NCI-H446 (cell line): ENCODE measurements around the gene SPINK14.

Source experiments
- DNase-seq, 2 experiments: peaks; one replicate each; lab custom pipeline; 2025; lab: John Stamatoyannopoulos, UW

Gene SPINK14

DNA sequence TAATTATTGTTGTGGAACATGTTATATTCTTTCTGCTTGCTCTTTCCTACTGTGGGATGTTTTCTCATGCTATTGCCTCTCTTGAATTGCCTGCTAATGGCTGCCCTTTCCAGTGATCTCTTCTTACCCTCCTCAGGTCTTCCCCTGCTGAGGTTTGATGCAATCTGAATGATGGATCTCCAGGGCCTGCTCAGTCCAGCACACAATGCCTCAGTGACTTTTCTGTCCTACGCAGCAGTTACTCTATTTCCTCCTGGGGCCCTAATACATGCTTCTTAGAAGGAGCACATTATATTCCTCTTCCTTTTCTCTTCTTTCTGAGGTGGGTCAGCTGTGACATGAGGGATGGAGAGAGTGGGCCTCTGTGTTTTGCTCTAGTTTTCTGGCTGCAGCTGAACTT, at the start of gene SPINK14:
SPINK14 (plus strand) TSS at position 301 of the 400 bp plus-strand sequence. CDS start 1,187 bp downstream, outside the sequence.
- no peak for DNase-seq

GRCh38 chr5:148120317-148120716, 48.0 kb upstream of the SPINK14 start:
- no peak for DNase-seq

DNA sequence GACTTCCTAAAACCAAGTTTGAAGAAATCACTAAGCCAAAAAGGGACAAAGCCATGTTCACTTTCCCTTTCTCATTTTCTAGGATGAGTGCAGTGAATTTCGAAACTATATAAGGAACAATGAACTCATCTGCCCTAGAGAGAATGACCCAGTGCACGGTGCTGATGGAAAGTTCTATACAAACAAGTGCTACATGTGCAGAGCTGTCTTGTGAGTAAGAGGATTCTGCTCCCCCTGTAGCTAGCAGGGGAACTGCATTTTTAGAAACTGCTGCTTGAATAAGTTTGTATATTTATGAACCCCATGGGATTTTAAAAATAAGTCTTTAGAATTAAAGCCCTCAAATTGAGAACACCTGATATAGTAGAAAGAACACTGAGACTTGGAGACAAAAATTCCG, 42.7 kb upstream of the SPINK14 start:
- no peak for DNase-seq

- no peak for DNase-seq
Measured at GRCh38 chr5:148135091-148136048, 33.0 kb upstream of the SPINK14 start.

GRCh38 chr5:148140846-148141245, 27.5 kb upstream of the SPINK14 start:
- DNase-seq: no peak

- DNase-seq: no peak
Measured at GRCh38 chr5:148141645-148142044, 26.7 kb upstream of the SPINK14 start.

- no peak for DNase-seq
Measured at GRCh38 chr5:148145916-148146315, 22.4 kb upstream of the SPINK14 start.

DNA sequence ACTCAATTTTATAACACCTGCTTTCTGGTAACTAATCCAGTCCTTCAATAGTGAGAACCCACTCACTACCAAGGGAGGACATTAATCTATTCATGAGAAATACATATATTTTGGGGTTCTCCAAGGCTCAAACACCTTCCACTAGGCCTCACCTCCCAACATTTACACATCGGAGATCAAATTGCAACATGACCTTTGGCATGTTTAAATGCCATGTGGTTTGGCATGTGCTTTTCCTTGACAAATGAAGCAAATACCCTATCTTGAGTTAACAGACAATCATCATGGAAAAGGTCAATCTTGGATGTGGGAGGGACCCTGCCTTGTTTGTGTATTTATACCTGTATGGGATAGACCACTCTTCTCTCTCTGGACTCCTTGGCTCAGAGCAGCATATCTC, 21.9 kb upstream of the SPINK14 start:
- DNase-seq: no peak

DNA sequence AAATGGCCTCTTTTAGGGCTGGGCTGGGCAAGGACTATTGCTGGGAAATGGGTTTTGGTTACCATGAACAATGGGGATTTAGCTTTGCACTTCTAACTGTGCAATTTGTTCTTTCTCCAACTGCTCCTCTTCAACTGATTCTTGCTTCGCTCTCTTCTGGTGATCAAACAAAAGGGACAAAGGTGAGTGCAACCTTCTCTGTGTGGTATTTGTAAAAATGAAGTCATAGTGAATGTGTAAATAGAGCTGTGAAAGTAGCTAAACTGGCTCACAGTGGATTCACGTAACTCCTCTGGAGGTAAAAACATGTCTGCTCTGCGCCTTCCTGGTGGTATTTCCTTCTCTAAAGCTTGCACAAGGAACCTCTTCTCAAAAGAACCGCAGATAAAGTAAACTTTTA, 20.9 kb upstream of the SPINK14 start:
- no peak for DNase-seq

DNA sequence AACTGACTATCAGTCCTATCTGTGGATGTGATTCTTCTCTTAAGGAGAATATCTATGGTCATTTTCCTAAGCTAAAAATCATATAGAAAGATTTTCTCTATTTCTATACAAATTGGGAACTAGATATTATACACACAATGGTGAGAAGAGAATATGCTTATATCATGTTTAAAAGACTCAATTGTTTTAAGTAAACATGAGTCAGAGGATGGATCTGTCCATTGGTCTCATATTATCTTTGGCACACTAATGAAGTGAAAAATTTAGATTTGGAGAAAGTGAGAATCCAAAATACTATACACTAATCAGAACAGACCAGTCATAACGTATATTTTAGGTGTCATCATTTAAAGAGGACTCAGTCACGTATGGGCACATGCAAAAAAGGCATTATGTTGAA, 16.5 kb upstream of the SPINK14 start:
- DNase-seq: no peak

DNA sequence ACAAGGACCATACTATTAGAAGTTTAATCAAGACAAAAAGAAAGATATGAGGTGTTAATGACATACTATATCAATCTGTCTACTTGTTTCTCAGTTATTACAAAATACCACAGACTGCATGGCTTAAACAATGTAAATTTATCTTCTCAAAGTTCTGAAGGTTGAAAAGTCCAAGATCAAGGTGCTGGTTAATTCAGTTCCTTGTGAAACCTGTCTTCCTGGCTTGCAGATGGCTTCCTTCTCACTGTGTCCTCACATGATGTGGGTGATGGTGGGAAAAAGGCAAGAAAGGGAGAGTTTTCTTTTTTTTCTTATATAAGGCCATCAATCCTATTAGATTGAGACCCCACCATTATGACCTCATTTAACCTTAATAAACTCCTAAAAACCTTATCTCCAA, 15.6 kb upstream of the SPINK14 start:
- DNase-seq: no peak

DNA sequence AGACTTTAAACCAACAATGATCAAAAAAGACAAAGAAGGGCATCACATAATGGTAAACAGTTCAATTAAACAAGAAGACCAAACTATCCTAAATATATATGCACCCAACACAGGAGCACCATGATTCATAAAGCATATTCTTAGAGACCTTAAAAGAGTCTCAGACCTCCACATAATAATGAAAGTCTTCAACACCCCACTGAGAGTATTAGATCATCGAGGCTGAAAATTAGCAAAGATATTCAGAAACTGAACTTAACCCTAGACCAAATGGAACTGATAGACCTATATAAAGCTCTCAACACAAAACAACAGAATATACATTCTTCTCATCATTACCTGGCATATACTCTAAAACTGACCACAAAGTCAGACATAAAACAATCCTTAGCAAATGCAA, 11.7 kb upstream of the SPINK14 start:
- DNase-seq: no peak

- DNase-seq: no peak
Measured at GRCh38 chr5:148162038-148162437, 6.3 kb upstream of the SPINK14 start.

- no peak for DNase-seq
Measured at GRCh38 chr5:148163345-148163744, 5.0 kb upstream of the SPINK14 start.

DNA sequence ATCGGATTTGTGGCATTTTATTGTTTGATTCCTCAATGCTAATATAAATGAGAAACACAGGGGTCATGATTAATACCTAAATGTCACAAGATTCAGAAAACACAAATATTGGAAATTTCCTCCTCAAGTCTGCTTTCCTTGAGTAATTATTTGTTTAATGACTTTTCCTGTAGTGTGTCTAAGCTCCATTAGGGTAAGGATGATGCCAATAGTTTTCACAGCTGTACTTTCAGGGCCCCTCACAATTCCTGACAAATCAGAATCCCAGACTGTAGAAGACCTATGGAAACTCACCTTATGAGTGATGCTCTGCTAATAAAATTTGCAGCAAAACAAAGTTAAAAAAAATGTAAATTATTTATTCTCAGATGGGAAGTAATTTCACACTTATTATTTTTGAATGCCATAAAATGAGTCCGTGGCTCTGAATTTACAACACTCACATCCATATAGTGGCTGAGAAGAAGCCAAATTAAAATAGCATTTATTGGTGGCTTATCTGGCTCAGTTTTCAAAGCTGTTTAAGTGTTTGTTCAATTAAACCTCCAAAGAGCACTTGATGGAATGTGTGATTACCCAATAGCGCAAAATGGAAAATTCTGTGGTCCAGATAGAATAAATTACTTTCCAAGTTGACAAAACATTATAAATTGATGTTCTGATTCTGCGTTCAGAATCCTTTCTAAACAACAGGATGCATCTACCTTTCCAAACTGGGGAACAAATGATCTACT, 1.6 kb upstream of the SPINK14 start:
- no peak for DNase-seq

DNA sequence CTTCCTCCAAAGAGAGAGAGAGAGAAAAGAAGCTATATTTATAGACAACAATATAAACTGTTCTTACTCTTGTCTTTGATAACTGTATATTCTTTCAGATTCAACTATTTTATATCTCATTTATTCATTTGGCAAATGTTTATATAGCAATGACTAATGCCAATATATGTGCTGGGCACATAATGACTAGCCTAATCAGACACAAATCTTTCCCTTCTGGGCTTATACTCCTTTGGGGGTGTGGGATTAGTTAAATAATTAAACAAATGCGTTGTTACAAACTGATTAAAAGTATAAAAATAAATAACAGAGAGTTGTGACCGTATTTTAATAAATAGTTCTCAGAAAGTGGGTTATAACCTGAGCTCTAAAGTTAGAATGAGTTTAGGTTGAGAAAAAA, 4.0 kb downstream of the SPINK14 start:
- no peak for DNase-seq

DNA sequence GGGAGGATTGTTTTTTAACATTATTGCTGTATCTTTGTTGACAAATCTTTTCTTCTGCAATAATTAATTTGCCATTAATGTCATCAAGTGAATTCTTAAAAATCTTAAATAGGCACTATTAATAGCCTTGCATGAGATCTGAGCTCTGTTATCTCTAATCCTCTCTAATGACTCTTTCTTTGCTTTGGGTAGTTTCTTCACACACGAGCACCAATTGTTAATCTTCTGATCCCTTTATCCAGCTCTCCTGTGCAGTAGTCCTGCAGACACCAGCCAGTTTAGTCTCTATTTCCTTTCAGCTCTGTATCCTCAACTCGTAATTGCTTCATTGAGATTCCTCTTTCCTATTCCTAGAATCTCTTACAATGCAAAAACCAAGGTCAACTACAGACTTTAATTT, 8.1 kb downstream of the SPINK14 start:
- no peak for DNase-seq

DNA sequence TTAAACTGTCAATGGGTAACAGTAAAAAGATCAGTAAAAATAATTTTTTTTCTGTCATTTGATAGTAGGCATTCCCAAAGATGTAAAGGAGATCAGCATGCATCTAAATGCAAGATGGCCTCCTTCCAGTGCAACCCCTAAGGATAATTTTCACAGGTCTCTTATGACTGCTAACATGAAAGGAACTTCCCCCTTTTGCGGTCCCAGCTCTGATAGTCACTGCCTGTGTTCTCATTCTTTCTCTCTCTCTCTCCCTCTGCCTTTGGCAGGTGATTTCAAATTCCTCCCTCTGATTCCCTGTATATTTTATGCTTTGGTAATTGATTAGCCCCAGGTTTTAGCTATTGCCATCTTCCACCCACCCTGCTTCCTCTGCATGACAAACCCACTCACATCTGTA, 8.9 kb downstream of the SPINK14 start:
- no peak for DNase-seq

- peak; percentile 17 to 60 for DNase-seq
Measured at GRCh38 chr5:148179234-148179824, 11.0 kb downstream of the SPINK14 start.

DNA sequence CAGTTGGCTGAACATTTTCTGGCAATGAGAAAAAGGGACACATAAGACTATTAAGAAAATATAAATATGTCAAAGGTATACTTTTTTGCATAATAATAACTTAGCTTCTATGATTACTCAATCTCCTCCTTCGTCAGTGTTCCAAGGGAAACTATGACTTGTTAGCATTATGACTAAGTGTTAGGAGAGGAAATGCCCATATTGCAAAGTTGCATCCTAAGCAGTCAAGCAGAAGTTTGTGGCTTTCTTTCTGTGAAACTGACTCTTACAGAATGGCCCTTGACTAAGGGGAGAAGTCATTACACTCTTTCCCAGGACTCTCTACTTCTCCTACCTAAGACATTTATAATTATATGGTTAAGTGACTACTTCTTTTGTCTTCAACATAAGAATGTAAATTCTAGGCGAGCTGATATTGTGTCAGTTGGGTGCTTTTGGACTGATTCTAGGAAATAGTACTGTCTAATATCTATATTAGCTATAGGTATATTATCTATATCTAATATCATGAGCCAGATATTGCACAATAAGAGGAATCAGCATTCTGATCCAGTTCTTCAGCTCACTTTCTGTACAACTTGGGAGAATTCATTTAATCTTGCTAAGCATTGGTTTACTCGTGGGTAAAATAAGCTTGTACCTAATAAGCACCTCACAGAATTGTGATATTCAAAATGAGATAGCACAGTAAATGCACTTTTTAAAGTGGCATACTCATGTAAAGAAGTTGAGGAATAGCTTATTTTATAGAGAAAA, 18.1 kb downstream of the SPINK14 start:
- DNase-seq: no peak

DNA sequence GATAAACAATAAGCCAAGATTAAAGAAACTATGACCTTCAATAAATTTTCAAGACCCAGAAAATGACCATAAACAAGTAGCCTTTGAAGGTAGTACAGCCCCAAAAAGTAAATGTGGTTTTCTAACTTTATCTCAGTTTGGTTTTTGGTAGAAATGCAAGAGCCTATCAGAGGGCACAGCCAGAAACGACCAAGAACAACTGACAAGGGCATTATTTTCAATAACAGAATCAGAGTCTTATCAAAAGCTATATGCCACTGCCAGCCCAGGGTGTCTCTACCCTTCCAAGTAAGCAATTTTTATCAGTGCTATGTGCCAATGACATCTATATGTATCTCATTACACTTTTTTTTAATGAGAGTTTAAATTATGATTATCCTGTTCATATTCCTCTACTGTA, 22.7 kb downstream of the SPINK14 start:
- no peak for DNase-seq

DNA sequence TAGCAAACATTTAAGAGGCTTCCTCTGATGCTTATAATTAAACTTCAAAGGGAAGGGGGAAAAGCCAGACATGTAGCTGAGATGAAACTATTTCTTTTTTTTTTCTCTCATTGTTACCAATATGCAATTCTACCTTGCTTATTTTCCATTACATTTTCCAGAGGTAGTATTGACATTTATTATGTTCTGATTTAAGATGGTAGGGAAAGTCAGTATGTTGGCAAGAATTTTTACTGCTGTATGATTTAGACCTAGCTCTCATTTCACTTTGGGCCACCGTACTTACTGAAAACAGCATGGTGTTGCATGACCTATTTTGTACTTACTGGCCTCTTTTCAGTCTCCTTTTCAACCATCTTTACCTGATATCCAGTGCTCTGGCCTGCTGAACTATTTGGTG, 24.9 kb downstream of the SPINK14 start:
- DNase-seq: no peak
